Fibroblast of mammary gland (primary cell): ENCODE data around the gene TBK1.

Source experiments
- DNase-seq: peaks from one replicate; pipeline ENCODE4 v3.0.0-alpha.2; 2010; ENCODE audit warnings: low read depth
- H3K4me3 ChIP-seq: 2 replicates; pipeline ENCODE4 v1.5.1; 2011; ENCODE audit warnings: low read depth, mild to moderate bottlenecking, low read length, moderate library complexity; ENCODE audit not compliant: control insufficient read depth
- TF ChIP-seq, protein P1 (sequence below): conservative IDR thresholded peaks from 2 replicates; pipeline ENCODE4 v1.5.1; 2011; ENCODE audit warnings: low read depth, low read length, inconsistent platforms; ENCODE audit not compliant: control insufficient read depth, insufficient read depth

Gene TBK1

DNA sequence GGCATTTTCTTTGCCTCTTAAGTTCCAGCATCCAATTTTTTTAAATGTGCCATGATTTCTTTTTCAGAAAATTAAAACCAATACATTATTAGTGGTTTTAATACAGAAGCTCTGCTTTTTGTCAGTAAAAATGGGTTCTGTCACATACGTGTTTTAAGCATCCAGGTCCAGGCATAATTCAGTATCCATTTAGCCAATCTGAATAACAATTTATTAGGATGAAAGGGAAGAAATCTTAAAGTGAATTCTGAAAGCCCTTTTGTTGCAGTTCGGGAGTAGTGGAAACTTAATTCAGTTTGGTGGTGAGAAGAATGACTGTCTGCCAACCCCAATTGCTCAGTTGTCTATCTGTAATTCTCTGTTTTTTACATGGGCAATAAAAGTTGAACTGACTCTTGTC is 40.5 kb upstream of the TBK1 start:
- H3K4me3 ChIP-seq, result no peak overlapping the region
- TF ChIP-seq, protein P1, sequence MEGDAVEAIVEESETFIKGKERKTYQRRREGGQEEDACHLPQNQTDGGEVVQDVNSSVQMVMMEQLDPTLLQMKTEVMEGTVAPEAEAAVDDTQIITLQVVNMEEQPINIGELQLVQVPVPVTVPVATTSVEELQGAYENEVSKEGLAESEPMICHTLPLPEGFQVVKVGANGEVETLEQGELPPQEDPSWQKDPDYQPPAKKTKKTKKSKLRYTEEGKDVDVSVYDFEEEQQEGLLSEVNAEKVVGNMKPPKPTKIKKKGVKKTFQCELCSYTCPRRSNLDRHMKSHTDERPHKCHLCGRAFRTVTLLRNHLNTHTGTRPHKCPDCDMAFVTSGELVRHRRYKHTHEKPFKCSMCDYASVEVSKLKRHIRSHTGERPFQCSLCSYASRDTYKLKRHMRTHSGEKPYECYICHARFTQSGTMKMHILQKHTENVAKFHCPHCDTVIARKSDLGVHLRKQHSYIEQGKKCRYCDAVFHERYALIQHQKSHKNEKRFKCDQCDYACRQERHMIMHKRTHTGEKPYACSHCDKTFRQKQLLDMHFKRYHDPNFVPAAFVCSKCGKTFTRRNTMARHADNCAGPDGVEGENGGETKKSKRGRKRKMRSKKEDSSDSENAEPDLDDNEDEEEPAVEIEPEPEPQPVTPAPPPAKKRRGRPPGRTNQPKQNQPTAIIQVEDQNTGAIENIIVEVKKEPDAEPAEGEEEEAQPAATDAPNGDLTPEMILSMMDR, result no peak
- no peak for DNase-seq

DNA sequence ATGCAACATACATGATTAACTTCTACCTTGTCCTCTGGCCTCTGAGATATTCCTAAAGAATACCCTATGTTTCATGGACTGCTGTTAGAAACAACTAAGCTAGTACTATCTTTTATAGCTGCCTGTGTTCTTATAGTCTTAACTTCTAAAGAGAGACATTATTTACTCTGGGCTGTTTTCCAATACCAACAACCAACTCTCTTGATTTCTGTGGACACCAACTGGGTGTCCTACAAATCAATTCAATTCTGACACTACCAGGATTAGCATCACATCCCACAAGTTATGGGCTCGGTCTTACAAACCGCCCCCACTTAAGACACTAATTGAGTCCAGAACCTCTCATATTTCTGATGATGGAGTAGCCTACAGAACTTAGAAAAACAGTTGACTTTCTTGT is 39.5 kb upstream of the TBK1 start:
- no peak overlapping the region for H3K4me3 ChIP-seq
- DNase-seq, result peak; percentile 36
- TF ChIP-seq, protein P1, result no peak

DNA sequence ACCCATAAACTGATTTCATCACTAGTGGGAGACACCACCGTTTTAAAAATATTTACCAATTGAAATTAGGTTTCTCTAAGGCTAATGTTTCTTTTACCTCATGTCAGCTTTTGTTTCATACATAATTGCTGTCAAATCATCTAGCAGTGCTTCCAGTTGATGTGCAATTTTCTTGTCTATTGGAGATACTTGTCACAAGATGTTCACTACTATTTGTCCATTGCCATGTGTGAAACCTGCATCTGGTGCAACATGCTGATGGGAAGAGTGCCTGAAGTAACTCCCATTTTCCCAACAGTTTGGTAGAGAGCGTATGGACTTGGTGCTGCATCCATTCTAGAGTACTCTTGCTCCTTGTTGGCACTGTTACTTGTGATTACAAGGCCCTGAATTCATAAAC is 38.0 kb upstream of the TBK1 start:
- TF ChIP-seq, protein P1, result no peak
- DNase-seq, result no peak
- H3K4me3 ChIP-seq, result no peak overlapping the region

DNA sequence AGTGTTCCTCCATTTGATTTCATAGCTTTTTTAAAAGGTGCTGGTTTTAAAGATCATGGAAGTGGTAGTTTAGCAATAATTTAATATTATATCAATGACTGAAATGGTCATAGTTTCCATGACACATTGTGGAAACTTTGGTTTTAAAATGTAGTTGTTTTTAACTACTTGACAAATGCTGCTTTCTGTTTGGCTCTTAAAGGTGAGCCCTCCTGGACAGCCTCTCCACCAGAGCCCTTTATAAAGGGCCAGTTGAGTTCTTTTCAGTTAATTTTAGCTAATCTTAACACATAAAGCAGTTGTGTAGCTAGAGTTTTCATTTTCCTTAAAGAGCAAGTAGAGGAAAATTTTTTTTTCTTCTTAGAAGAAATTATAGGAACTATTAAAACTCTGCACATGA is 33.7 kb upstream of the TBK1 start:
- TF ChIP-seq, protein P1, result no peak
- H3K4me3 ChIP-seq, result no peak overlapping the region
- no peak for DNase-seq

DNA sequence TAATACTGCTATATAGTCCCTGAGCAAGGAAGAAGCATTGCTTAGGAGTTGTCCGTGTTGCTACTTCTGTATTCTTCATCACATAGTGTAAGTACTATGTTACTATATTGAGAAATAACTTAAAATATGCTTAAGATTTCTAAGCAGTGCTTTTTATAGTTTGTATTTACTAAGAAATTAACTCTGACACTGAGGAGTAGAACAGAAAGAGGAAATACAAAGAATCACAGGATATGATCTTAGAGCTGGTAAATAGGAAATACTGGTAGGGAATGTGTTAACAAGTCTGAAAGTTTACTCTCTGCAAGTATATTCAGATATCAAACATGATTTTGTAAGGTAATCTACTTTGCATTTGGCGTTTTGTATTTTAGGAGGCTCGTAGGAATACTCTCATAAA is 32.2 kb upstream of the TBK1 start:
- no peak overlapping the region for H3K4me3 ChIP-seq
- no peak for DNase-seq
- TF ChIP-seq, protein P1, result no peak

DNA sequence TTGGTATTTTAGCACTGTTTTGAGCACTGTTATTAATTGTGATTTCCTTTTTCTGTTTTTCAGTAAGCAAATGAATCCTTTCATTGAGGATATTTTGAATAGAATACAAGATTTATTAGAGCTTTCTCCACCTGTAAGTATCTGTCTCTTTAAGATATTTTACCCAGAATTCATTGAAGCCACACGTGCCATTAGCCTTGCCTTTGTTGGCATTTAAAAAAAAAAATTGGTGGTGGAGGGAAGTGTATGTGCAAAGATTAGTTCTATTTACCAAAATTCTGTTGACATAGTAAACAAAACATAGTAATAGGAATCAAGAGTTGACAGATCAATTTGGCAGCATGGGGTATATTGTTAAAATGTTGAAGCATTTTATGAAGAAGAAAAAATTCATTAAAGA is 23.9 kb upstream of the TBK1 start:
- no peak for DNase-seq
- TF ChIP-seq, protein P1, result no peak
- H3K4me3 ChIP-seq, result no peak overlapping the region

DNA sequence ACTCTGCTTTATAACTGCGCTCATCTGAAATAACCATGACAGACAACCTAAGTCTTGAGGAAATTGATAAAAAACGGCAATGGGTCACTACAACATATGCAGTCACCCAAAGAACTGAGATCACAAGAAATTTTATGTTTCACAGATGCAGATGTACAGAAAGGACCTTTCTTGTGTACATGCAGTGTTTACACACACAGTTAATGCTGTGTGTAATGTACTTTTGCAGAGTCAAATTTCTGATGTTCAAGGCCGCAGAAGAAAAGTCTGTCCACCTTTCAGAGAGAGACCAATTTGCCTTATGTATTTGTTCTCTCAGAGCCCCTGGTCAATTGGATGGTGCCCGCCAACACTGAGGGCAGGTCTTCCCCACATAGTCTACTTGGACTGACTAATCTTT is 23.0 kb upstream of the TBK1 start:
- TF ChIP-seq, protein P1, result no peak
- no peak overlapping the region for H3K4me3 ChIP-seq
- DNase-seq, result no peak
